Activated naive CD4-positive, alpha-beta T cell treated with anti-CD3 and anti-CD28 coated beads for 36 hours (primary cell): Measurements from ENCODE around the gene CDC42SE1. TPM values are rescaled to one million over a fixed set of nuclear protein-coding genes. Genes with fewer than 3 reads are reported as not detected.

ENCODE experiments used
- CTCF ChIA-PET: fragments of 350-600 bp; sonication (Branson Sonifier 250); formaldehyde crosslinking; loops from one replicate; lab custom pipeline; 2021; ENCODE audit warnings: antibody characterized with exemption; lab: Charles Lee
- DNase-seq: peaks from one replicate; pipeline ENCODE4 v3.0.0-alpha.2; 2020
- H3K27ac Mint-ChIP-seq: one replicate; pipeline ENCODE4 v1.8.0; 2021; ENCODE audit warnings: mild to moderate bottlenecking, mixed read lengths
- H3K27me3 Mint-ChIP-seq: one replicate; pipeline ENCODE4 v1.8.0; 2021; ENCODE audit warnings: low read depth, mixed read lengths
- H3K36me3 Mint-ChIP-seq: one replicate; pipeline ENCODE4 v1.8.0; 2021; ENCODE audit warnings: low read depth, mixed read lengths
- H3K4me1 Mint-ChIP-seq: one replicate; pipeline ENCODE4 v1.8.0; 2021; ENCODE audit warnings: low read depth, mixed read lengths
- H3K4me3 Mint-ChIP-seq: one replicate; pipeline ENCODE4 v1.8.0; 2021; ENCODE audit warnings: mild to moderate bottlenecking, moderate library complexity, mixed read lengths
- H3K9me3 Mint-ChIP-seq: one replicate; pipeline ENCODE4 v1.8.0; 2021; ENCODE audit warnings: mixed read lengths
- intact Hi-C: fragments of 100-400 bp; cut with micrococcal nuclease; formaldehyde crosslinking; loops from one replicate; pipeline ENCODE4 v1.15.1; 2023
- total RNA-seq, 2 experiments: library from RNA; stranded (reverse); gene quantifications; one replicate each; pipeline ENCODE4 v1.2.3, GENCODE V29; 2021

Gene CDC42SE1
- total RNA-seq, 2 experiments from 2014 or later = 98.1 to 99.0 TPM

GRCh38 chr1:151065089-151065645 is 5.7 kb upstream of the CDC42SE1 start:
- Mint-ChIP-seq H3K4me3 (no peak overlapping the region), H3K4me1 (peaks cover 33% of the 10 kb centered on the region), H3K36me3 (peaks cover 3% of the 10 kb centered on the region), H3K9me3 (no peaks in the 10 kb centered on the region), H3K27ac (no peak overlapping the region), H3K27me3 (no peaks in the 10 kb centered on the region)
- CTCF ChIA-PET = interaction anchor here (0.6 to 1.2 kb wide), 5 partner anchors 12 to 446 kb away, joined by 3 to 4 read pairs (median 3); no protein-coding TSS in a partner anchor
- no peak for DNase-seq
- intact Hi-C loops = no loop called here

GRCh38 chr1:151062741-151063371 is 3.4 kb upstream of the CDC42SE1 start:
- H3K27me3 Mint-ChIP-seq = no peaks in the 10 kb centered on the region
- DNase-seq = no peak
- no peaks in the 10 kb centered on the region for H3K9me3 Mint-ChIP-seq
- peaks cover 14% of the 10 kb centered on the region for H3K36me3 Mint-ChIP-seq
- peak overlapping the region; percentile 9 for H3K27ac Mint-ChIP-seq
- no peak overlapping the region for H3K4me3 Mint-ChIP-seq
- peaks cover 25% of the 10 kb centered on the region for H3K4me1 Mint-ChIP-seq
- CTCF ChIA-PET = interaction anchor here (0.6 to 1.8 kb wide), 9 partner anchors 9 to 94 kb away, joined by 3 to 5 read pairs (median 4); partner anchors contain the start of genes C1orf56 and TNFAIP8L2
- intact Hi-C loops = no loop called here

- H3K9me3 Mint-ChIP-seq = no peaks in the 10 kb centered on the region
- peaks cover 29% of the 10 kb centered on the region for H3K4me1 Mint-ChIP-seq
- H3K27ac Mint-ChIP-seq = no peak overlapping the region
- H3K4me3 Mint-ChIP-seq = no peak overlapping the region
- intact Hi-C loops = no loop called here
- DNase-seq = no peak
- no peaks in the 10 kb centered on the region for H3K27me3 Mint-ChIP-seq
- peaks cover 25% of the 10 kb centered on the region for H3K36me3 Mint-ChIP-seq
- CTCF ChIA-PET = interaction anchor here (0.6 to 1.8 kb wide), 9 partner anchors 8 to 273 kb away, joined by 3 to 9 read pairs (median 3); partner anchors contain the start of genes C1orf56 and GABPB2
Observed at GRCh38 chr1:151061704-151062103, 2.3 kb upstream of the CDC42SE1 start.

- Mint-ChIP-seq H3K36me3 (peaks cover 34% of the 10 kb centered on the region), H3K9me3 (no peaks in the 10 kb centered on the region), H3K27ac (peak overlapping the region; percentile 98), H3K27me3 (no peaks in the 10 kb centered on the region), H3K4me1 (peaks cover 38% of the 10 kb centered on the region), H3K4me3 (peak overlapping the region; percentile 86)
- no peak for DNase-seq
- intact Hi-C loops = no loop called here
- CTCF ChIA-PET = interaction anchor here (0.5 to 1.8 kb wide), 8 partner anchors 9 to 575 kb away, joined by 3 to 9 read pairs (median 4); partner anchors contain the start of gene GABPB2
Observed at GRCh38 chr1:151060657-151061421, 1.4 kb upstream of the CDC42SE1 start.

- CTCF ChIA-PET = interaction anchor here (0.6 to 1.8 kb wide), 9 partner anchors 10 to 95 kb away, joined by 3 to 9 read pairs (median 4); partner anchors contain the start of gene C1orf56
- intact Hi-C loops = no loop called here
Observed at GRCh38 chr1:151060007-151060656, 710 bp upstream of the CDC42SE1 start, which contains the start of gene MLLT11. TSS of gene MLLT11 (plus strand) at chr1:151060397. CDS start at chr1:151067225, 6,828 bp downstream.

GRCh38 chr1:151058692-151059091 is 730 bp downstream of the CDC42SE1 start:
- Mint-ChIP-seq H3K36me3 (peaks cover 49% of the 10 kb centered on the region), H3K27ac (peak overlapping the region; percentile 98), H3K4me3 (peak overlapping the region; percentile 86), H3K4me1 (peaks cover 55% of the 10 kb centered on the region), H3K27me3 (no peaks in the 10 kb centered on the region), H3K9me3 (no peaks in the 10 kb centered on the region)
- intact Hi-C loops = loop anchor here (1.0 to 5.0 kb wide), 7 partner anchors 12 to 691 kb away; partner anchors contain the start of genes ARNT, GABPB2 and SETDB1
- CTCF ChIA-PET = interaction anchor here (0.5 to 2.6 kb wide), 10 partner anchors 11 to 54 kb away, joined by 3 to 14 read pairs (median 3); partner anchors contain the start of genes C1orf56 and MINDY1
- no peak for DNase-seq

More at GRCh38 chr1:151060007-151060656, 710 bp upstream of the CDC42SE1 start, which contains the start of gene MLLT11:
- Mint-ChIP-seq H3K4me3 (peak within 1 kb of the TSS; percentile 86), H3K4me1 (peaks cover 45% of the 10 kb centered on the region), H3K27ac (peak within 1 kb of the TSS; percentile 98), H3K36me3 (peaks cover 40% of the 10 kb centered on the region), H3K9me3 (no peaks in the 10 kb centered on the region), H3K27me3 (no peaks in the 10 kb centered on the region)
- peak; percentile 49 for DNase-seq

- CTCF ChIA-PET = interaction anchor here (0.6 to 2.6 kb wide), 5 partner anchors 9 to 495 kb away, joined by 3 to 14 read pairs (median 3); partner anchors contain the start of gene C1orf56
- intact Hi-C loops = loop anchor here (5.0 kb wide), 4 partner anchors 129 to 689 kb away; partner anchors contain the start of genes ARNT and SETDB1
Observed at GRCh38 chr1:151056149-151056548, 3.3 kb downstream of the CDC42SE1 start.

GRCh38 chr1:151055581-151055980 is 3.8 kb downstream of the CDC42SE1 start:
- H3K36me3 Mint-ChIP-seq = peaks cover 60% of the 10 kb centered on the region
- peak overlapping the region; percentile 86 for H3K4me3 Mint-ChIP-seq
- intact Hi-C loops = loop anchor here (5.0 kb wide), 4 partner anchors 128 to 688 kb away; partner anchors contain the start of genes ARNT and SETDB1
- H3K27me3 Mint-ChIP-seq = no peaks in the 10 kb centered on the region
- CTCF ChIA-PET = interaction anchor here (1.2 to 1.3 kb wide), 4 partner anchors 9 to 494 kb away, joined by 3 to 4 read pairs (median 4); no protein-coding TSS in a partner anchor
- no peak for DNase-seq
- peaks cover 45% of the 10 kb centered on the region for H3K4me1 Mint-ChIP-seq
- peak overlapping the region; percentile 98 for H3K27ac Mint-ChIP-seq
- no peaks in the 10 kb centered on the region for H3K9me3 Mint-ChIP-seq

More at GRCh38 chr1:151056149-151056548, 3.3 kb downstream of the CDC42SE1 start:
- Mint-ChIP-seq H3K4me1 (peaks cover 49% of the 10 kb centered on the region), H3K9me3 (no peaks in the 10 kb centered on the region), H3K4me3 (peak overlapping the region; percentile 86), H3K27ac (peak overlapping the region; percentile 98), H3K27me3 (no peaks in the 10 kb centered on the region), H3K36me3 (peaks cover 60% of the 10 kb centered on the region)
- DNase-seq = no peak

GRCh38 chr1:151054971-151055547 is 4.4 kb downstream of the CDC42SE1 start:
- Mint-ChIP-seq H3K9me3 (no peaks in the 10 kb centered on the region), H3K27me3 (no peaks in the 10 kb centered on the region), H3K4me1 (peaks cover 44% of the 10 kb centered on the region), H3K4me3 (peak overlapping the region; percentile 86), H3K36me3 (peaks cover 60% of the 10 kb centered on the region), H3K27ac (peak overlapping the region; percentile 98)
- intact Hi-C loops = loop anchor here (5.0 kb wide), 4 partner anchors 128 to 688 kb away; partner anchors contain the start of genes ARNT and SETDB1
- DNase-seq = no peak
- CTCF ChIA-PET = interaction anchor here (0.5 to 1.3 kb wide), 6 partner anchors 8 to 494 kb away, joined by 3 to 5 read pairs (median 4); no protein-coding TSS in a partner anchor

GRCh38 chr1:151051356-151052009 is 7.9 kb downstream of the CDC42SE1 start:
- CTCF ChIA-PET = interaction anchor here (0.6 to 1.9 kb wide), 3 partner anchors 27 to 663 kb away, joined by 3 to 8 read pairs (median 5); no protein-coding TSS in a partner anchor
- Mint-ChIP-seq H3K4me1 (peaks cover 56% of the 10 kb centered on the region), H3K27me3 (no peaks in the 10 kb centered on the region), H3K4me3 (no peak overlapping the region), H3K9me3 (no peaks in the 10 kb centered on the region), H3K27ac (peak overlapping the region; percentile 2), H3K36me3 (peaks cover 33% of the 10 kb centered on the region)
- no peak for DNase-seq
- intact Hi-C loops = no loop called here
